Measurements from ENCODE around the gene GLYR1. TPM values are rescaled to one million over a fixed set of nuclear protein-coding genes. Genes with fewer than 3 reads are reported as not detected.

GLYR1 gene
- total and polyA plus RNA-seq, 2 experiments from 2014 or later, result 59.9 to 105 TPM

GRCh38 chr16:4780235-4780634, 66.9 kb downstream of the GLYR1 start:
- Mint-ChIP-seq H3K36me3 (ENCODE audit: low read depth) (peaks cover 20% of the 10 kb centered on the region), H3K4me3 (no peak overlapping the region), H3K4me1 (peaks cover 2% of the 10 kb centered on the region; the same call in 1 of the 3 replicates), H3K27ac (no peak overlapping the region), H3K9me3 (peaks cover 2% of the 10 kb centered on the region; the same call in 2 of the 3 replicates), H3K27me3 (ENCODE audit: insufficient read depth, low read depth, poor library complexity) (peaks cover 30% of the 10 kb centered on the region)
- Histone ChIP-seq H2AFZ (no peak overlapping the region), H3K4me1 (ENCODE audit: insufficient read depth) (no peaks in the 10 kb centered on the region), H3K36me3 (ENCODE audit: insufficient read depth) (no peaks in the 10 kb centered on the region), H3K79me2 (replicated peaks; ENCODE audit: insufficient read depth) (no peaks in the 10 kb centered on the region), H3K9me2 (ENCODE audit: insufficient read depth) (no peaks in the 10 kb centered on the region), H4K20me1 (replicated peaks; ENCODE audit: insufficient read depth) (no peaks in the 10 kb centered on the region), H3K27me3 (ENCODE audit: insufficient read depth) (no peaks in the 10 kb centered on the region), H3K27ac (ENCODE audit: low read depth) (no peak overlapping the region), H3K4me3 (no peak overlapping the region), H3K4me2 (no peak overlapping the region), H3F3A (replicated peaks; ENCODE audit: low read depth) (no peaks in the 10 kb centered on the region)
- ATAC-seq (no peak), DNase-seq (ENCODE audit: low spot score) (no peak)
- TF ChIP-seq STAT1 (IDR thresholded peaks at IDR 0.05; ENCODE audit: unreplicated experiment) (no peak), ZNF114 (CRISPR knock-in tag; IDR thresholded peaks at IDR 0.05) (no peak), JUNB (IDR thresholded peaks at IDR 0.05; ENCODE audit: unreplicated experiment) (no peak), EZH2phosphoT487 (IDR thresholded peaks at IDR 0.05; ENCODE audit: unreplicated experiment) (no peak), POLR2AphosphoS5 (IDR thresholded peaks at IDR 0.05; ENCODE audit: low read depth) (no peak), REST (IDR thresholded peaks at IDR 0.05; ENCODE audit: unreplicated experiment) (no peak), ZNF331 (CRISPR knock-in tag; IDR thresholded peaks at IDR 0.05; ENCODE audit: low read depth) (no peak)

- no peak for TF ChIP-seq CREB1 (CRISPR knock-in tag; IDR thresholded peaks at IDR 0.05; ENCODE audit: low read depth)
- TF ChIP-seq ETS1 (IDR thresholded peaks at IDR 0.05), result no peak
- TF ChIP-seq REST (IDR thresholded peaks at IDR 0.05; ENCODE audit: unreplicated experiment), result no peak
- TF ChIP-seq STAT1 (IDR thresholded peaks at IDR 0.05; ENCODE audit: unreplicated experiment), result no peak
- no peak for TF ChIP-seq ZNF331 (CRISPR knock-in tag; IDR thresholded peaks at IDR 0.05; ENCODE audit: low read depth)
- TF ChIP-seq EZH2 (IDR thresholded peaks at IDR 0.05; ENCODE audit: low read depth, unreplicated experiment), result no peak
- Mint-ChIP-seq H3K27ac (no peak overlapping the region), H3K4me3 (no peak overlapping the region), H3K36me3 (ENCODE audit: low read depth) (peaks cover 11% of the 10 kb centered on the region), H3K9me3 (peaks cover 3% of the 10 kb centered on the region; the same call in 2 of the 3 replicates), H3K27me3 (ENCODE audit: insufficient read depth, low read depth, poor library complexity) (peaks cover 20% of the 10 kb centered on the region), H3K4me1 (no peaks in the 10 kb centered on the region)
- H3K36me3 ChIP-seq (ENCODE audit: insufficient read depth), result no peaks in the 10 kb centered on the region
- no peak overlapping the region for H2AFZ ChIP-seq
- DNase-seq (ENCODE audit: low spot score) (no peak), ATAC-seq (no peak)
- H3K4me2 ChIP-seq, result no peak overlapping the region
- no peaks in the 10 kb centered on the region for H3K4me1 ChIP-seq (ENCODE audit: insufficient read depth)
- H4K20me1 ChIP-seq (replicated peaks; ENCODE audit: insufficient read depth), result no peaks in the 10 kb centered on the region
- no peaks in the 10 kb centered on the region for H3F3A ChIP-seq (replicated peaks; ENCODE audit: low read depth)
- H3K27me3 ChIP-seq (ENCODE audit: insufficient read depth), result no peaks in the 10 kb centered on the region
- no peaks in the 10 kb centered on the region for H3K79me2 ChIP-seq (replicated peaks; ENCODE audit: insufficient read depth)
- H3K4me3 ChIP-seq, result no peak overlapping the region
- H3K27ac ChIP-seq (ENCODE audit: low read depth), result no peak overlapping the region
- H3K9me2 ChIP-seq (ENCODE audit: insufficient read depth), result no peaks in the 10 kb centered on the region
Measured at GRCh38 chr16:4778050-4778392, 69.1 kb downstream of the GLYR1 start.

Measured in GM23338 (cell line).